ENCODE data around the gene NUSAP1.
"Not testable (repeated sequence)": the region's sequence is repeated elsewhere in the genome, so short reads cannot be mapped to it uniquely, and the experiment has no call there.

NUSAP1 gene

GRCh38 chr15:41332194-41333025 is at the start of gene NUSAP1, which contains the start of gene OIP5:
TSS of gene NUSAP1 (plus strand) at chr15:41332881. CDS start at chr15:41332958, 77 bp downstream.
TSS of gene OIP5 (minus strand) at chr15:41332591. CDS start at chr15:41332561, 30 bp downstream.
- in situ Hi-C loops (cut with MboI; ENCODE audit: low sequenced_read_pairs), result no loop called here

GRCh38 chr15:41282980-41283652 is 49.6 kb upstream of the NUSAP1 start:
- in situ Hi-C loops (cut with MboI; ENCODE audit: low sequenced_read_pairs), result not testable (repeated sequence)

- in situ Hi-C loops (cut with MboI; ENCODE audit: low sequenced_read_pairs), result no loop called here
These were observed 48.8 kb upstream of the NUSAP1 start for GRCh38 chr15:41283653-41284426.

- in situ Hi-C loops (cut with MboI; ENCODE audit: low sequenced_read_pairs), result no loop called here
These were observed 48.1 kb upstream of the NUSAP1 start for GRCh38 chr15:41284427-41285177.

GRCh38 chr15:41285285-41285684 is 47.4 kb upstream of the NUSAP1 start:
- in situ Hi-C loops (cut with MboI; ENCODE audit: low sequenced_read_pairs), result no loop called here

- in situ Hi-C loops (cut with MboI; ENCODE audit: low sequenced_read_pairs), result no loop called here
These were observed 45.9 kb upstream of the NUSAP1 start for GRCh38 chr15:41286665-41287333.

- in situ Hi-C loops (cut with MboI; ENCODE audit: low sequenced_read_pairs), result no loop called here
These were observed 44.2 kb upstream of the NUSAP1 start for GRCh38 chr15:41288464-41288863.

GRCh38 chr15:41289953-41290352 is 42.7 kb upstream of the NUSAP1 start:
- in situ Hi-C loops (cut with MboI; ENCODE audit: low sequenced_read_pairs), result no loop called here

GRCh38 chr15:41291065-41291631 is 41.5 kb upstream of the NUSAP1 start:
- in situ Hi-C loops (cut with MboI; ENCODE audit: low sequenced_read_pairs), result no loop called here

GRCh38 chr15:41292521-41292920 is 40.2 kb upstream of the NUSAP1 start:
- in situ Hi-C loops (cut with MboI; ENCODE audit: low sequenced_read_pairs), result no loop called here

- in situ Hi-C loops (cut with MboI; ENCODE audit: low sequenced_read_pairs), result not testable (repeated sequence)
These were observed 31.5 kb upstream of the NUSAP1 start for GRCh38 chr15:41301139-41301538.

- in situ Hi-C loops (cut with MboI; ENCODE audit: low sequenced_read_pairs), result no loop called here
These were observed 31.1 kb upstream of the NUSAP1 start for GRCh38 chr15:41301587-41301986.

- in situ Hi-C loops (cut with MboI; ENCODE audit: low sequenced_read_pairs), result no loop called here
These were observed 28.4 kb upstream of the NUSAP1 start for GRCh38 chr15:41304149-41304770.

- in situ Hi-C loops (cut with MboI; ENCODE audit: low sequenced_read_pairs), result no loop called here
These were observed 25.0 kb upstream of the NUSAP1 start for GRCh38 chr15:41307679-41308078.

- in situ Hi-C loops (cut with MboI; ENCODE audit: low sequenced_read_pairs), result no loop called here
These were observed 23.3 kb upstream of the NUSAP1 start for GRCh38 chr15:41309226-41309905.

- in situ Hi-C loops (cut with MboI; ENCODE audit: low sequenced_read_pairs), result not testable (repeated sequence)
These were observed 11.8 kb upstream of the NUSAP1 start for GRCh38 chr15:41320805-41321330.

GRCh38 chr15:41323611-41324010 is 9.1 kb upstream of the NUSAP1 start:
- in situ Hi-C loops (cut with MboI; ENCODE audit: low sequenced_read_pairs), result no loop called here

GRCh38 chr15:41331281-41331680 is 1.4 kb upstream of the NUSAP1 start:
- in situ Hi-C loops (cut with MboI; ENCODE audit: low sequenced_read_pairs), result no loop called here

GRCh38 chr15:41331833-41332193 is 868 bp upstream of the NUSAP1 start:
- in situ Hi-C loops (cut with MboI; ENCODE audit: low sequenced_read_pairs), result no loop called here

All from HL-60/S4 treated with retinoic acid at 250 ng/mL for 4 days and 3 days (cell line).